PFSK-1 (cell line): Measurements from ENCODE around the gene TAGLN.
A peak's percentile ranks its signal among the peaks of the same experiment; 100 is the strongest.

Source experiments
- FOXP2 ChIP-seq: optimal IDR thresholded peaks from 2 replicates; pipeline ENCODE3; 2011; ENCODE audit warnings: borderline replicate concordance, control low read depth, inconsistent platforms; ENCODE audit not compliant: insufficient read depth; ENCODE audit errors: extremely low read length, extremely low read depth
- POLR2AphosphoS5 ChIP-seq: IDR thresholded peaks from 2 replicates; pipeline ENCODE4 v1.6.1; 2012; ENCODE audit warnings: low read depth, mild to moderate bottlenecking, control low read depth, low read length, moderate library complexity
- SIN3A ChIP-seq: IDR thresholded peaks from 2 replicates; pipeline ENCODE4 v1.6.1; 2012; ENCODE audit warnings: mild to moderate bottlenecking, low read length, moderate library complexity, borderline replicate concordance; ENCODE audit not compliant: insufficient read depth
- TAF1 ChIP-seq: IDR thresholded peaks from 2 replicates; pipeline ENCODE4 v1.6.1; 2012; ENCODE audit warnings: low read length, control low read depth, borderline replicate concordance; ENCODE audit not compliant: insufficient read depth
- TF ChIP-seq, protein P1 (sequence below), 2 experiments: IDR thresholded peaks; 2 replicates each; pipeline versions ENCODE4 v1.6.1 to v1.8.0; 2011 to 2012; ENCODE audit warnings: low read depth in 2 of 2, low read length in 2 of 2, control low read depth in 1 of 2, inconsistent platforms in 1 of 2, mild to moderate bottlenecking in 1 of 2, moderate library complexity in 1 of 2; ENCODE audit not compliant: insufficient read depth in 1 of 2

The TAGLN gene

GRCh38 chr11:117232092-117232878 is 33.1 kb downstream of the TAGLN start, which contains the start of gene RNF214:
Gene RNF214 (plus strand): TSS chr11:117232671. CDS start chr11:117234273, 1,602 bp downstream.
- peak; percentile 59; the same call in 1 of the 2 replicates for TF ChIP-seq POLR2AphosphoS5
- TF ChIP-seq, protein P1, sequence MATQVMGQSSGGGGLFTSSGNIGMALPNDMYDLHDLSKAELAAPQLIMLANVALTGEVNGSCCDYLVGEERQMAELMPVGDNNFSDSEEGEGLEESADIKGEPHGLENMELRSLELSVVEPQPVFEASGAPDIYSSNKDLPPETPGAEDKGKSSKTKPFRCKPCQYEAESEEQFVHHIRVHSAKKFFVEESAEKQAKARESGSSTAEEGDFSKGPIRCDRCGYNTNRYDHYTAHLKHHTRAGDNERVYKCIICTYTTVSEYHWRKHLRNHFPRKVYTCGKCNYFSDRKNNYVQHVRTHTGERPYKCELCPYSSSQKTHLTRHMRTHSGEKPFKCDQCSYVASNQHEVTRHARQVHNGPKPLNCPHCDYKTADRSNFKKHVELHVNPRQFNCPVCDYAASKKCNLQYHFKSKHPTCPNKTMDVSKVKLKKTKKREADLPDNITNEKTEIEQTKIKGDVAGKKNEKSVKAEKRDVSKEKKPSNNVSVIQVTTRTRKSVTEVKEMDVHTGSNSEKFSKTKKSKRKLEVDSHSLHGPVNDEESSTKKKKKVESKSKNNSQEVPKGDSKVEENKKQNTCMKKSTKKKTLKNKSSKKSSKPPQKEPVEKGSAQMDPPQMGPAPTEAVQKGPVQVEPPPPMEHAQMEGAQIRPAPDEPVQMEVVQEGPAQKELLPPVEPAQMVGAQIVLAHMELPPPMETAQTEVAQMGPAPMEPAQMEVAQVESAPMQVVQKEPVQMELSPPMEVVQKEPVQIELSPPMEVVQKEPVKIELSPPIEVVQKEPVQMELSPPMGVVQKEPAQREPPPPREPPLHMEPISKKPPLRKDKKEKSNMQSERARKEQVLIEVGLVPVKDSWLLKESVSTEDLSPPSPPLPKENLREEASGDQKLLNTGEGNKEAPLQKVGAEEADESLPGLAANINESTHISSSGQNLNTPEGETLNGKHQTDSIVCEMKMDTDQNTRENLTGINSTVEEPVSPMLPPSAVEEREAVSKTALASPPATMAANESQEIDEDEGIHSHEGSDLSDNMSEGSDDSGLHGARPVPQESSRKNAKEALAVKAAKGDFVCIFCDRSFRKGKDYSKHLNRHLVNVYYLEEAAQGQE (IDR thresholded peaks at IDR 0.05; ENCODE audit: insufficient read depth in 1 of 2, low read depth in 2 of 2, low read length in 2 of 2) = no peak
- TF ChIP-seq FOXP2 = peak; percentile 86
- TF ChIP-seq TAF1 = no peak

DNA sequence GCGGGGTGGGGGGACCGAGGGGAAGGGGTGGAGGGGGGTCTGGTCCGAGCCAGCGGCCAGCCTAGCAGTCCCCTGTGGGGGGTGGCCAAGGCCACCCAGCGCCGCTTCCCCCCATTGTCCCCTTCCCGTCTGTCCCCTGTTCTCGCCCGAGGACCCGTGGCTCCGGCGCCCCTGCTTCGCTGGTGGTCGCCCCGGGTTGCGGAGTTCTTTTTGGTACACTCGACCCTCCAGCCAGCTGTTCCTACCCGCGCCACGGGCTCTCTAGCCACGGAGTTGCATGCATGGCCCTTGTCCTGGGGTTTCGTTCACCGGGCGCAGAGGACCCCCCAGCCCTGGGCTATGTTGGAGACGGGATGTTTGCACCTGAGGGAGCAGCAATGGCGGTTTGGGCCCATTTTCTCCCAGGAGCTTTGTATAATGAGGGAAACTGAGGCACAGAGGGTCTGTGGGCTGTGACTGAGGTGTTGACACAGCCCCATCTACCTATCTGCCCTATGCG is 33.8 kb downstream of the TAGLN start:
- TF ChIP-seq FOXP2 = no peak
- no peak for TF ChIP-seq SIN3A

DNA sequence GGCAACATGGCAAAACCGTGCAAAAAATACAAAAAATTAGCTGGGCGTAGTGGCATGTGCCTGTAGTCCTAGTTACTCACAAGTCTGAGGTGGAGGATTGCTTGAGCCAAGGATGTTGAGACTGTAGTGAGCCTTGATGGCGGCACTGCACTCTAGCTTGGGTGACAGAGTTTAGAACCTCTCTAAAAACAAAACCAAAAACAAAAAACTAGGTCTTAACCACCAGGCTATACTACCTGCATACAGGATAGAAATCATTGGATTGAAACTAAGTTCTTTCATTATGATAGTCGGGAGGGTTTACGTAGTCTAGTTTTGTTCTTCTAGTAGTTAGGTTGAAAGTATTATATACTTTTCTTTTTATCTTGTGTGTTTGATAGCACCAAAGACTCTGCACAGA is 39.1 kb downstream of the TAGLN start:
- TF ChIP-seq TAF1 (no peak), POLR2AphosphoS5 (no peak), SIN3A (no peak), FOXP2 (no peak)
- TF ChIP-seq, protein P1 (IDR thresholded peaks at IDR 0.05; ENCODE audit: insufficient read depth in 1 of 2, low read depth in 2 of 2, low read length in 2 of 2) = no peak

DNA sequence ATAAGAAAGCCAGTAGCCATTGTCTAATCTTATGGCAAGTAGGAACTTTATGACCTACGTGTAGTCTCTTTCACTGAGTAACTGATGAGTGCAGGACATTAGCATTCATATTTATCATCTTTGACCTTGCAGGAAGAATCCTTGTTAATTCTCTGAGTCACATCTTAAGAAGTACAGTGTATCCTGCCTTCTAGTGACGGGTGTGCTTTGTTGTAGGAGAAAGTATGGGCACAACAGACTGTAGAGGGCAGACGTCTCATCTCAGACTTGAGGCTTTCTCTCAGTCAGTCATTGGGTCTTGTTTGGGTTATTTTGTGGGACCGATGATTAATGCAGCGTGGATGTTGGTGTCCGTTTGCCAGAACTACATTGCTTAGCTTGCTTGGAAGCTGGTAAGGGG is 40.1 kb downstream of the TAGLN start:
- TF ChIP-seq SIN3A (no peak), FOXP2 (no peak), TAF1 (no peak), POLR2AphosphoS5 (no peak)
- TF ChIP-seq, protein P1 (IDR thresholded peaks at IDR 0.05; ENCODE audit: insufficient read depth in 1 of 2, low read depth in 2 of 2, low read length in 2 of 2) = no peak

DNA sequence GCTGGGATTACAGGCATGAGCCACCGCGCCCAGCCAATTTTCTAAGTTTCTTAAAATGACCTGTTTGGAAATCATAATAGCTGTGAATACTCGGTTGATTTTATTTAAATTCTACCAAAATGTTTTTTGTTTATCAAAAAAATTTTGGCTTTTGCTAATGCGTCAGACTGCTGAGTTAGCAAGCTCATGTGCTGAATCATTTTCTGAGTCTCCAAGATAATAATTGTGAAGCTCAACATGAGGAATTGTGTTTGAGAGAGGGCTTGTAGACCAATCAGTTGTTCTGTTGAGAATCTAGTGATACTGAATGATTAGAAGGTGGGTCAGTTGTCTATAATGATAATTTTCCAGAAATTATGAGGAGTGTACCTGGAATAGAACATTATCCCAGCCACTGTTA is 49.2 kb downstream of the TAGLN start:
- TF ChIP-seq SIN3A = no peak
- TF ChIP-seq TAF1 = no peak
- TF ChIP-seq FOXP2 = no peak

- TF ChIP-seq POLR2AphosphoS5 (no peak), FOXP2 (no peak), TAF1 (no peak), SIN3A (no peak)
- TF ChIP-seq, protein P1 (IDR thresholded peaks at IDR 0.05; ENCODE audit: insufficient read depth in 1 of 2, low read depth in 2 of 2, low read length in 2 of 2) = no peak
These were observed 50.4 kb downstream of the TAGLN start for GRCh38 chr11:117249571-117249970.
